Esophagus squamous epithelium (tissue), 4 donors: ENCODE results near the gene GPR137C.
A peak's percentile ranks its signal among the peaks of the same experiment; 100 is the strongest.

ENCODE experiments used
- POLR2A ChIP-seq, 4 donors: fragments of 450-650 bp; IDR thresholded peaks; one replicate each; pipeline ENCODE4 v1.6.1; 2017; ENCODE audit warnings: antibody characterized with exemption in 4 of 4, mild to moderate bottlenecking in 4 of 4, moderate library complexity in 3 of 4
- TF ChIP-seq, protein P1 (sequence below), 6 experiments: fragments of 450-650 bp in 4 of 6; fragments of 200-600 bp in 2 of 6; sonication (generic) in 2 of 6; IDR thresholded peaks; one replicate each; pipeline ENCODE4 v1.5.1; 2016 to 2019; ENCODE audit warnings: antibody characterized with exemption in 6 of 6, mild to moderate bottlenecking in 4 of 6, moderate library complexity in 4 of 6

DNA sequence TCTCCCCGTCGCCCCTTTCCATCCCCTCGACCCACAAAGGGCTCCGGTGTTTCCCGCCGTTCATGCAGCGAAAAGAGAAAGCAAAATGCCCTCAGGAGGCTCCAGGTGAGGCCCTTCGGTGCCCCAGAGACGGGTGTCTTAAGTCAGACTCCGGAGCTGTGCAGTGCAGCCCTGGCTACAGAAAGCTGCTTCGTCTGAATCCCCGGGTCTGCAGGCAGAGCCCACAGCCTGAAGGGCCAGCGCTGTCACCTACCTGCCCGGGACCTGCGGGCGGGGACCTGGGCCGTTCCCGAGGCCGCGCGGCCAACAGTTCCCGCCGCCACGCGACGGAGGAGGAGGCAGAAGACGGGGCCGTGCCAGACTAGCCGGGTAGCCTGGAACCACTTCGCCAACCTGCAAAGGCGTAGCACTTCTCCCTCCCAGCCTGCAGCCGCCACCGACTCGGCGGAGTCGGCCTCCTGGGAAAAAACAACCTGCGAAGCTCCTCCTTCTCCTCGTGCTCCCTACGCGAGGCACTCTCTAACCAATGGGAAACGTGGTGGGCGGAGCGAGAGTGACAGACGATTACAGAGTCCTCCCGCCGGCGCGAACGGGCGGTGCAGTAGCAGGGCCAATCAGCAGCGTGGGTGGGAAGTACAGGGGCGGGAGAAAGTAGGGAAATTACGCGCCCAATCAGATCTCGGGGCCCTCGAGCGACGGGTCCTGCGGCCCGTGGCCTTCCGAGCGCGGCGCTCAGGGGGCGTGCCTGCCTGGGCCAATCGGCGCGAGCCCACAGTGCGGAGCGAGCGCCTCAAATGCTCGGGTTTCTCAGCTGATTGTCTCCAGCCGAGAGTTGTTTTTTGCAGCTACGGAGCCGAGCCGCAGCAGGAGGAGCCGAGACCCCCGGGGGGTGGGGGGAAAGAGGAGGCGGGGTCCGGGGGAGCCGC lies at the start of gene GPR137C, which contains the start of gene TXNDC16:
- TF ChIP-seq, protein P1, sequence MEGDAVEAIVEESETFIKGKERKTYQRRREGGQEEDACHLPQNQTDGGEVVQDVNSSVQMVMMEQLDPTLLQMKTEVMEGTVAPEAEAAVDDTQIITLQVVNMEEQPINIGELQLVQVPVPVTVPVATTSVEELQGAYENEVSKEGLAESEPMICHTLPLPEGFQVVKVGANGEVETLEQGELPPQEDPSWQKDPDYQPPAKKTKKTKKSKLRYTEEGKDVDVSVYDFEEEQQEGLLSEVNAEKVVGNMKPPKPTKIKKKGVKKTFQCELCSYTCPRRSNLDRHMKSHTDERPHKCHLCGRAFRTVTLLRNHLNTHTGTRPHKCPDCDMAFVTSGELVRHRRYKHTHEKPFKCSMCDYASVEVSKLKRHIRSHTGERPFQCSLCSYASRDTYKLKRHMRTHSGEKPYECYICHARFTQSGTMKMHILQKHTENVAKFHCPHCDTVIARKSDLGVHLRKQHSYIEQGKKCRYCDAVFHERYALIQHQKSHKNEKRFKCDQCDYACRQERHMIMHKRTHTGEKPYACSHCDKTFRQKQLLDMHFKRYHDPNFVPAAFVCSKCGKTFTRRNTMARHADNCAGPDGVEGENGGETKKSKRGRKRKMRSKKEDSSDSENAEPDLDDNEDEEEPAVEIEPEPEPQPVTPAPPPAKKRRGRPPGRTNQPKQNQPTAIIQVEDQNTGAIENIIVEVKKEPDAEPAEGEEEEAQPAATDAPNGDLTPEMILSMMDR (IDR thresholded peaks at IDR 0.05): peak in 1 of 6 experiments; percentile 5
- peak in 3 of 4 donors; percentile 86 to 96 (median 95) for TF ChIP-seq POLR2A (IDR thresholded peaks at IDR 0.05)
